ENCODE results near the gene CORO2B. TPM values are rescaled to one million over a fixed set of nuclear protein-coding genes. Genes with fewer than 3 reads are reported as not detected.
"Not testable (repeated sequence)": the region's sequence is repeated elsewhere in the genome, so short reads cannot be mapped to it uniquely, and the experiment has no call there.

Gene CORO2B
- total RNA-seq, 5 donors from 2014 or later (not counting 1 experiment from before 2014, with no cell fraction given): 0.06 to 0.39 (median 0.09) TPM; not detected in 2

DNA sequence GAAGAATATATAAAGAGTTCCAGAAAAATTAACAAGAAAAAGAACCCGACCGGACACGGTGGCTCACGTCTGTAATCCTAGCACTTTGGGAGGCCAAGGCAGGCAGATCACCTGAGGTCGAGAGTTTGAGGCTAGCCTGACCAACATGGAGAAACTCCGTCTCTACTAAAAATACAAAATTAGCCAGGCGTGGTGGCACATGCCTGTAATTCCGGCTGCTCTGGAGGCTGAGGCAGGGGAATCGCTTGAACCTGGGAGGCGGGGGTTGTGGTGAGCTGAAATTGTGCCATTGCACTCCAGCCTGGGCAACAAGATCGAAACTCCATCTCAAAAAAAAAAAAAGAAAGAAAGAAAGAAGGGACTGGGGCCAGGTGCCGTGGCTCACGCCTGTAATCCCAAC is 68.6 kb downstream of the CORO2B start:
- POLR2A ChIA-PET; H3K27me3 Mint-ChIP-seq; H3K36me3 ChIP-seq (ENCODE audit: control insufficient read depth in 2 of 2, extremely low read depth in 1 of 2, insufficient read depth in 1 of 2, low read length in 1 of 2); H3K4me1 ChIP-seq (ENCODE audit: control insufficient read depth in 1 of 2, extremely low read depth in 1 of 2, insufficient read depth in 2 of 2, low read length in 2 of 2); DNase-seq; CTCF ChIA-PET; H3K36me3 Mint-ChIP-seq; ATAC-seq (replicated peaks in 1 of 4); H3K27ac Mint-ChIP-seq; H3K4me3 ChIP-seq (ENCODE audit: control insufficient read depth in 1 of 2, extremely low read depth in 1 of 2, low read length in 1 of 2); H3K9me3 Mint-ChIP-seq; H3K4me1 Mint-ChIP-seq; H3K27me3 ChIP-seq (replicated peaks in 1 of 2; ENCODE audit: control insufficient read depth in 2 of 2, extremely low read depth in 1 of 2, insufficient read depth in 2 of 2, low read length in 1 of 2); H3K27ac ChIP-seq (ENCODE audit: low read length); H3K4me3 Mint-ChIP-seq; H3K9me3 ChIP-seq: not testable (repeated sequence)
- 100% methylated on average over 3 of the region's 13 CpGs for WGBS (ENCODE audit: insufficient coverage)

DNA sequence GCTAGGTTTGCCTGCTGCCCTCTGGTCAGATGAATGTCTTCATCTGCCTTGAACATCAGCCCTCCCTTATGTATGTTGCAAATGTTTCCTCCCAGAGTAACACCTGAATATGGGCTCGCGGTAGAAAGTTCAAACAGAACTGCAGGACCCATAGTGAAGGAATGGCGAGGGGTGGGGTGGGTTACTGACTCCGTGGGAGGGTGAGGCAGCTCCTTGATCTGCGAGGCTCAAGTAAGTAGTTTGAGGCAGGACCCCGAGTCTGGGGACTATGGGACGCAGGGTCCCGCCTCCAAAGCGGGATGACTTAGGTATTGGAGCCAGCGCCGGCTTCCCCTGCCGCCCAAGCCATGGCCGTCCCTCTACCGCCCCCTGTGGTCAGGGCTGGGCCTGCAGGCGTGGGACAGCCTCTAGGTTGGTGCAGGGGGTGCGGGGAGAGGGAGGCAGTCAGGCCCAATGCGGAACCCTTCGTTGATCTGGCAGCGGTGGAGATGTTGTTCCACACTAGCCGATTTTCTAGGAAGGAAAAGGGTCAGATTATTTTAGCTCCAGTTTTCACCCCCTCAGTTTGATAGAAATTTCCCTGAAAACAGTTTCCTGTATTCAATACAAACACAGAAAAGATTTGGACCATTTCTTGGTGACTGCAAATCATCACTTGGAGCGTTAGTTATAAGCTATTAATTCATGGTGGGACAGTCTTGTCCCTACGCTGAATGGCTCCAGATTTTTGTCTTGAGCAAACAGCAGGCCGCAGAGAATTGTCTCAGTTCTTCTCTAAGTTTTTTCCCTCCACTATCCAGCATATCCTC is 72.3 kb downstream of the CORO2B start:
- Histone ChIP-seq H3K4me3 (ENCODE audit: control insufficient read depth in 1 of 2, extremely low read depth in 1 of 2, low read length in 1 of 2) (no peak overlapping the region), H3K27ac (ENCODE audit: low read length) (no peak overlapping the region), H3K9me3 (no peaks in the 10 kb centered on the region), H3K4me1 (ENCODE audit: control insufficient read depth in 1 of 2, extremely low read depth in 1 of 2, insufficient read depth in 2 of 2, low read length in 2 of 2) (no peaks in the 10 kb centered on the region), H3K36me3 (ENCODE audit: control insufficient read depth in 2 of 2, extremely low read depth in 1 of 2, insufficient read depth in 1 of 2, low read length in 1 of 2) (no peaks in the 10 kb centered on the region), H3K27me3 (replicated peaks in 1 of 2; ENCODE audit: control insufficient read depth in 2 of 2, extremely low read depth in 1 of 2, insufficient read depth in 2 of 2, low read length in 1 of 2) (no peaks in the 10 kb centered on the region)
- Mint-ChIP-seq H3K36me3 (no peaks in the 10 kb centered on the region), H3K4me1 (no peaks in the 10 kb centered on the region), H3K27ac (no peak overlapping the region), H3K4me3 (no peak overlapping the region), H3K27me3 (no peaks in the 10 kb centered on the region), H3K9me3 (no peaks in the 10 kb centered on the region)
- ATAC-seq (replicated peaks in 1 of 4) (peak in 1 of 4 experiments; percentile 46), DNase-seq (peak in 22 of 35 experiments; percentile 3 to 47 (median 21))
- POLR2A ChIA-PET: no interaction called here
- CTCF ChIA-PET: interaction anchor here in 1 of 2 donors (0.7 kb wide), 1 partner anchor 347 kb away, joined by 4 read pairs; no protein-coding TSS in a partner anchor
- 72% methylated on average over 13 of the region's 23 CpGs for WGBS (ENCODE audit: insufficient coverage)

DNA sequence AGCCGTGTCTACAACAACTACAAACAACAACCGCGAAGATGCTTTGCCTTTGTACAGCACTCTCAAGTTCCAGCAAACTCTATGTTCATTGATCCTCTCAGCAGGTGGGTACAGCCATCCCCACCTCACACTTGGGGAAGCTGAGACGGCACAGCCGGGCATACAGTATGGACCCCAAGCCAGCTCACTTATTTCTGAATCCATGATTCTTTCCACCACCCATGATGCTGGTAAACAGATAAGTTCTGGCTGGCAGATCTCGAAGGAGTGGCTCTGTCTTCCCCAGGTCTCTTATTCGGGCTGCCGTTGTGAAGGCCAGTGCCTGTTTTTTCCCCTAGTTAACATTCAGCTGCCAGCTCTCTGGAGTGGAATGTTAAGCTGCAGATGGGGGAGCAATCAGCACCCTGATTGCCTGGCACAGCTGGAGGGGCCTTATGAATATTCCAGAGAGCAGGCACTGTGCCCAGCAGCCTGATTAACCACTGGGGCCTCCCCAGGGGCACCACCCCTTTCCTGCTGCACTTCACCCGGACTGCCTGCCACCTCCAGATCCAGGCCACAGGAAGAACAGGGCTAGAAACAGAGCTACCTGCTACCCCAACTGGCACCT is 73.2 kb downstream of the CORO2B start:
- Histone ChIP-seq H3K9me3 (no peaks in the 10 kb centered on the region), H3K27ac (ENCODE audit: low read length) (no peak overlapping the region), H3K36me3 (ENCODE audit: control insufficient read depth in 2 of 2, extremely low read depth in 1 of 2, insufficient read depth in 1 of 2, low read length in 1 of 2) (no peaks in the 10 kb centered on the region), H3K27me3 (replicated peaks in 1 of 2; ENCODE audit: control insufficient read depth in 2 of 2, extremely low read depth in 1 of 2, insufficient read depth in 2 of 2, low read length in 1 of 2) (no peaks in the 10 kb centered on the region), H3K4me3 (ENCODE audit: control insufficient read depth in 1 of 2, extremely low read depth in 1 of 2, low read length in 1 of 2) (no peak overlapping the region), H3K4me1 (ENCODE audit: control insufficient read depth in 1 of 2, extremely low read depth in 1 of 2, insufficient read depth in 2 of 2, low read length in 2 of 2) (no peaks in the 10 kb centered on the region)
- CTCF ChIA-PET: no interaction called here
- WGBS (ENCODE audit: insufficient coverage): 94% methylated on average over 3 of the region's 9 CpGs
- Mint-ChIP-seq H3K27ac (no peak overlapping the region), H3K27me3 (no peaks in the 10 kb centered on the region), H3K4me3 (no peak overlapping the region), H3K36me3 (no peaks in the 10 kb centered on the region), H3K4me1 (no peaks in the 10 kb centered on the region), H3K9me3 (no peaks in the 10 kb centered on the region)
- ATAC-seq (replicated peaks in 1 of 4) (no peak), DNase-seq (no peak)
- POLR2A ChIA-PET: no interaction called here

DNA sequence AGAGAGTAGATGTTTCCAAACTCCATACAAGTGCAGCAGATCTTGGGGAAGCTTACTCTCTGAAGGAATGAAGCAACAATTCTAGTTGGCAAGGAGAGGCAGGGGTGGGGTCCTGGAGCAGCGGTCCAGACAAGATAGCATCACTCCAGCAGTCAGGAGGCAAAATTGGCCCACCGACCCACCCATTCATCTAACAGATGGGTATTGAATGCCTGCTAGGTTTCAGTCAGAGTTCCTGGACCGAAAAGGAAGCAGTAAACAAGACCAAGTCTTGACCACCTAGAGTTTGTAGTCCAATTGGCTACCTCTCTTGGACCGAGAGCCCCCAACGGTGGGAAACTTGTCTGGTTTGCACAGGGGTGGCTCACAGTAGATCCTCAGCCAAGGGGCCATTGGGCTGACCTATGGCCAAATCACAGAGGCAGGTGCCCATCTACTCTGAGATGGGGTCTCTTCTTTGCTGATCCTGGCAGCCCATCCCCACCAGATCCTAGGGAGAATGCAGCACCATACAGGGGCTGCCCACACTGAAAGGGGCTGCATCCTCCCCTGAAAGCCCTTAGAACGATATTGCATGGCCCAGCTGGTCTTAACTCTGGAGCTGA is 74.3 kb downstream of the CORO2B start:
- DNase-seq: no peak
- H3K27me3 ChIP-seq (replicated peaks in 1 of 2; ENCODE audit: control insufficient read depth in 2 of 2, extremely low read depth in 1 of 2, insufficient read depth in 2 of 2, low read length in 1 of 2): no peaks in the 10 kb centered on the region

DNA sequence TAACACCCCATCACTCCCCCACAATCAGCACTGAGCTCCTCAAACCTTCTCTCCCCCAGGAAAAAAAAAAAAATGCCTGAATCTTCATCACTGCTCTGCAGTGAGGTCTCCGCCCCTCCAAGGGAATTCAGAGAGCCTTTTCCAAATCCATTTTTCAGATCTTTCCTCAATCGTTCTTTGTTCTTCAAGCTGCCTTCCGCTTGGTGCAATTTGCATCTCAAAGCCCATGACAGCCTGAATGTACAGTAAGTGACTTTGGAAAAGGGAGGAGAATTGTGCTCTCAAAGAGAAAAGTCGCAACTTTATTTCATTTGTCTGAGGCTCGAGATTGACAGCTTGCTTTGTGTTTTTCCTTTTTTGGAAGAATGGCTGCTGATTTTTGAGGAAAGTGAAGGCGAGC is 75.0 kb downstream of the CORO2B start:
- Histone ChIP-seq H3K27ac (ENCODE audit: low read length) (no peak overlapping the region), H3K4me3 (ENCODE audit: control insufficient read depth in 1 of 2, extremely low read depth in 1 of 2, low read length in 1 of 2) (no peak overlapping the region), H3K4me1 (ENCODE audit: control insufficient read depth in 1 of 2, extremely low read depth in 1 of 2, insufficient read depth in 2 of 2, low read length in 2 of 2) (no peaks in the 10 kb centered on the region), H3K9me3 (no peaks in the 10 kb centered on the region), H3K36me3 (ENCODE audit: control insufficient read depth in 2 of 2, extremely low read depth in 1 of 2, insufficient read depth in 1 of 2, low read length in 1 of 2) (no peaks in the 10 kb centered on the region), H3K27me3 (replicated peaks in 1 of 2; ENCODE audit: control insufficient read depth in 2 of 2, extremely low read depth in 1 of 2, insufficient read depth in 2 of 2, low read length in 1 of 2) (no peaks in the 10 kb centered on the region)
- WGBS (ENCODE audit: insufficient coverage): 84% methylated on average over 4 of the region's 6 CpGs
- DNase-seq (no peak), ATAC-seq (replicated peaks in 1 of 4) (no peak)
- Mint-ChIP-seq H3K27ac (no peak overlapping the region), H3K36me3 (no peaks in the 10 kb centered on the region), H3K27me3 (no peaks in the 10 kb centered on the region), H3K4me1 (no peaks in the 10 kb centered on the region), H3K9me3 (no peaks in the 10 kb centered on the region), H3K4me3 (no peak overlapping the region)
- POLR2A ChIA-PET: no interaction called here
- CTCF ChIA-PET: interaction anchor here in 1 of 2 donors (0.7 kb wide), 1 partner anchor 66 kb away, joined by 3 read pairs; no protein-coding TSS in a partner anchor

More for the DNA sequence above, 74.3 kb downstream of the CORO2B start:
- no peaks in the 10 kb centered on the region for H3K4me1 ChIP-seq (ENCODE audit: control insufficient read depth in 1 of 2, extremely low read depth in 1 of 2, insufficient read depth in 2 of 2, low read length in 2 of 2)
- H3K27ac ChIP-seq (ENCODE audit: low read length): no peak overlapping the region
- H3K4me1 Mint-ChIP-seq: no peaks in the 10 kb centered on the region
- H3K4me3 ChIP-seq (ENCODE audit: control insufficient read depth in 1 of 2, extremely low read depth in 1 of 2, low read length in 1 of 2): no peak overlapping the region
- no peaks in the 10 kb centered on the region for H3K27me3 Mint-ChIP-seq
- ATAC-seq (replicated peaks in 1 of 4): no peak
- no peaks in the 10 kb centered on the region for H3K9me3 ChIP-seq
- POLR2A ChIA-PET: no interaction called here
- no peaks in the 10 kb centered on the region for H3K9me3 Mint-ChIP-seq
- H3K36me3 ChIP-seq (ENCODE audit: control insufficient read depth in 2 of 2, extremely low read depth in 1 of 2, insufficient read depth in 1 of 2, low read length in 1 of 2): no peaks in the 10 kb centered on the region
- WGBS (ENCODE audit: insufficient coverage): 74% methylated on average over 5 of the region's 6 CpGs
- CTCF ChIA-PET: interaction anchor here in 1 of 2 donors (0.7 kb wide), 1 partner anchor 67 kb away, joined by 3 read pairs; no protein-coding TSS in a partner anchor
- H3K36me3 Mint-ChIP-seq: no peaks in the 10 kb centered on the region
- no peak overlapping the region for H3K27ac Mint-ChIP-seq
- H3K4me3 Mint-ChIP-seq: no peak overlapping the region

DNA sequence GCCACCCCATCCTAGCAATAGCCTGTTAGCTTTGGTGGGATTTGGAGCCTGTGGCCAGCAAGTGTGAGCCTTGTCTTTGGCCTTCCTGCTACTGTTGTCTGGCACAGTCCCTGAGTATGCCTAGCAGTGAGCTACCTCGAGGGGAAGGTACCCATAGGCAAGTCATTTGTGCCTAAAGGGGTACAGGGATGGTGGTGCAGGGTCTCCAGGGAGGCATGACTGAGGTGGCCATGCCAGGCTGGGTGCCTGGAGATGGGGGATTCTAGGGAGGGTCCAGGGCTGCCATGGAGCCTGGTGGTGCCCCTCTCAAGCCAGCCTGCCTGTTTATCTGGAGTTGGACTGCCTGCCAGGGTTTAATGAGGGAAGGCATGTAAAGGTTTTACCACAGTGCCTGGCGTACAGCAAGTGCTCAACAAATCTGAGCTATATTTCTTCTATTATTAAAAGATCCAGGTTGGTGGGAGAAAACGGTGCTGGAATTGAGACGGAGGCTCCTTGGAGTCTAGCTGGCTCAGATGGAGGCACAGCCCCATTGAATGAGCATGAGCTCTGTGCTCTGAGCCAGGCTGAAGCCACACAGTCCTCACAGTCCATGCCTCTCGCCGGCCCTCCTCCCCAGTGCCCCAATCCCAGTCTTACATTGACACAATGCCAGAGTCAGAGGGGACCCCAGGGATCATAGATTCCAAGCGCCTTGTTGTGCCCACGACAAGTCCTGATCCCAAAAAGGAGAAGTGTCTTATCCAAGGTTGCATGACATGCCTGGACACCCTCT is 76.2 kb downstream of the CORO2B start:
- H3K9me3 ChIP-seq: no peaks in the 10 kb centered on the region
- WGBS (ENCODE audit: insufficient coverage): 75% methylated on average over 6 of the region's 8 CpGs
- ChIA-PET CTCF (no interaction called here), POLR2A (no interaction called here)
- ATAC-seq (replicated peaks in 1 of 4): no peak
- Mint-ChIP-seq H3K36me3 (no peaks in the 10 kb centered on the region), H3K4me3 (no peak overlapping the region), H3K9me3 (no peaks in the 10 kb centered on the region), H3K27me3 (no peaks in the 10 kb centered on the region), H3K4me1 (no peaks in the 10 kb centered on the region), H3K27ac (no peak overlapping the region)
- H3K27me3 ChIP-seq (replicated peaks in 1 of 2; ENCODE audit: control insufficient read depth in 2 of 2, extremely low read depth in 1 of 2, insufficient read depth in 2 of 2, low read length in 1 of 2): no peaks in the 10 kb centered on the region
- H3K27ac ChIP-seq (ENCODE audit: low read length): no peak overlapping the region
- H3K4me3 ChIP-seq (ENCODE audit: control insufficient read depth in 1 of 2, extremely low read depth in 1 of 2, low read length in 1 of 2): no peak overlapping the region
- DNase-seq: no peak
- no peaks in the 10 kb centered on the region for H3K4me1 ChIP-seq (ENCODE audit: control insufficient read depth in 1 of 2, extremely low read depth in 1 of 2, insufficient read depth in 2 of 2, low read length in 2 of 2)
- H3K36me3 ChIP-seq (ENCODE audit: control insufficient read depth in 2 of 2, extremely low read depth in 1 of 2, insufficient read depth in 1 of 2, low read length in 1 of 2): no peaks in the 10 kb centered on the region
